Neural cell (in vitro differentiated cells): ENCODE data around the gene IQGAP2. TPM values are rescaled to one million over a fixed set of nuclear protein-coding genes. Genes with fewer than 3 reads are reported as not detected.

Experiments
- H2AFZ ChIP-seq: fragments of 200-600, 300-800 bp; sonication (generic), shearing (Covaris generic); 2 replicates; pipeline ENCODE4 v1.6.0; 2014; ENCODE audit warnings: low read depth, mild to moderate bottlenecking, antibody characterized with exemption, low read length, moderate library complexity
- H3F3A ChIP-seq: fragments of 200-600 bp; shearing (Covaris generic); 2 replicates; pipeline ENCODE4 v1.6.1; 2016; ENCODE audit warnings: mild to moderate bottlenecking, moderate library complexity, mixed read lengths, antibody characterized with exemption, low read length; ENCODE audit not compliant: insufficient read depth, poor library complexity, severe bottlenecking
- H3K27ac ChIP-seq: fragments of 200-600, 300-800 bp; sonication (generic), shearing (Covaris generic); 2 replicates; pipeline ENCODE4 v1.5.1; 2014; ENCODE audit warnings: mild to moderate bottlenecking, low read length, moderate library complexity
- H3K27me3 ChIP-seq: fragments of 300-800, 200-600 bp; sonication (generic), shearing (Covaris generic); 2 replicates; pipeline ENCODE4 v1.6.0; 2014; ENCODE audit warnings: mild to moderate bottlenecking, low read depth, low read length, moderate library complexity; ENCODE audit not compliant: insufficient read depth
- H3K36me3 ChIP-seq: fragments of 300-800, 200-600 bp; sonication (generic), shearing (Covaris generic); 2 replicates; pipeline ENCODE4 v1.5.1; 2014; ENCODE audit warnings: mild to moderate bottlenecking, antibody characterized with exemption, low read length, moderate library complexity; ENCODE audit not compliant: insufficient read depth
- H3K4me2 ChIP-seq: fragments of 300-800, 200-600 bp; sonication (generic), shearing (Covaris generic); 2 replicates; pipeline ENCODE4 v1.6.0; 2014; ENCODE audit warnings: mild to moderate bottlenecking, low read length
- H3K4me3 ChIP-seq: fragments of 300-800, 200-600 bp; sonication (generic), shearing (Covaris generic); 2 replicates; pipeline ENCODE4 v1.5.1; 2014; ENCODE audit warnings: mild to moderate bottlenecking, low read length, moderate library complexity
- H3K79me2 ChIP-seq: fragments of 200-600 bp; shearing (Covaris generic); replicated peaks from 2 replicates; pipeline ENCODE4 v1.6.0; 2014; ENCODE audit warnings: mild to moderate bottlenecking, low read length, moderate library complexity; ENCODE audit not compliant: insufficient read depth
- H3K9ac ChIP-seq: fragments of 300-800, 200-600 bp; sonication (generic), shearing (Covaris generic); 2 replicates; pipeline ENCODE4 v1.6.1; 2016; ENCODE audit warnings: mild to moderate bottlenecking, low read length, mixed read lengths
- H3K9me2 ChIP-seq: fragments of 200-600 bp; shearing (Covaris generic); 2 replicates; pipeline ENCODE4 v1.6.1; 2016; ENCODE audit warnings: mild to moderate bottlenecking, low read length, mixed read lengths; ENCODE audit not compliant: insufficient read depth
- H3K9me3 ChIP-seq: fragments of 200-600, 300-800 bp; sonication (generic), shearing (Covaris generic); 2 replicates; pipeline ENCODE4 v1.6.1; 2016; ENCODE audit warnings: mild to moderate bottlenecking, mixed run types, low read length, moderate library complexity, mixed read lengths
- H4K20me1 ChIP-seq: fragments of 200-600 bp; shearing (Covaris generic); 2 replicates; pipeline ENCODE4 v1.6.1; 2016; ENCODE audit warnings: mild to moderate bottlenecking, mixed run types; ENCODE audit not compliant: insufficient read depth
- EP300 ChIP-seq: fragments of 450-650 bp; conservative IDR thresholded peaks from 2 replicates; pipeline ENCODE4 v1.6.1; 2014; ENCODE audit warnings: antibody characterized with exemption, mild to moderate bottlenecking, moderate library complexity; ENCODE audit not compliant: poor library complexity, severe bottlenecking
- EZH2 ChIP-seq: fragments of 200-600, 300-800 bp; shearing (Covaris generic), sonication (generic); IDR thresholded peaks from 2 replicates; pipeline ENCODE4 v1.6.1; 2014; ENCODE audit warnings: antibody characterized with exemption, low read length, borderline replicate concordance, mild to moderate bottlenecking; ENCODE audit not compliant: insufficient read depth, poor library complexity, severe bottlenecking
- MXI1 ChIP-seq: fragments of 450-650 bp; conservative IDR thresholded peaks from 2 replicates; pipeline ENCODE4 v1.6.1; 2014; ENCODE audit warnings: antibody characterized with exemption, mild to moderate bottlenecking; ENCODE audit not compliant: poor library complexity, severe bottlenecking
- POLR2AphosphoS5 ChIP-seq: IDR thresholded peaks from 2 replicates; pipeline ENCODE4 v1.6.1; 2012
- RAD21 ChIP-seq: fragments of 450-650 bp; conservative IDR thresholded peaks from 2 replicates; pipeline ENCODE4 v1.6.1; 2014; ENCODE audit warnings: antibody characterized with exemption, mild to moderate bottlenecking, moderate library complexity
- SMC3 ChIP-seq: fragments of 450-650 bp; conservative IDR thresholded peaks from 2 replicates; pipeline ENCODE4 v1.6.1; 2014; ENCODE audit warnings: antibody characterized with exemption, mild to moderate bottlenecking, moderate library complexity; ENCODE audit not compliant: poor library complexity
- TAF1 ChIP-seq: IDR thresholded peaks from 2 replicates; pipeline ENCODE4 v1.6.1; 2012; ENCODE audit warnings: low read depth
- polyA plus RNA-seq: library from polyadenylated mRNA; depleted of rRNA; stranded (reverse); fragments of >200 nt; gene quantifications from 2 replicates; pipeline ENCODE4 v1.2.3, GENCODE V29; 2014
- TF ChIP-seq, protein P1 (sequence below): fragments of 450-650 bp; IDR thresholded peaks from 2 replicates; pipeline ENCODE4 v1.5.1; 2014; ENCODE audit warnings: antibody characterized with exemption, mild to moderate bottlenecking, moderate library complexity; ENCODE audit not compliant: poor library complexity, severe bottlenecking
- TF ChIP-seq, protein P2 (sequence below): IDR thresholded peaks from 2 replicates; pipeline ENCODE4 v1.6.1; 2012; ENCODE audit warnings: borderline replicate concordance

IQGAP2 gene
- polyA plus RNA-seq, 1 donor from 2014 or later: 5.2 TPM

DNA sequence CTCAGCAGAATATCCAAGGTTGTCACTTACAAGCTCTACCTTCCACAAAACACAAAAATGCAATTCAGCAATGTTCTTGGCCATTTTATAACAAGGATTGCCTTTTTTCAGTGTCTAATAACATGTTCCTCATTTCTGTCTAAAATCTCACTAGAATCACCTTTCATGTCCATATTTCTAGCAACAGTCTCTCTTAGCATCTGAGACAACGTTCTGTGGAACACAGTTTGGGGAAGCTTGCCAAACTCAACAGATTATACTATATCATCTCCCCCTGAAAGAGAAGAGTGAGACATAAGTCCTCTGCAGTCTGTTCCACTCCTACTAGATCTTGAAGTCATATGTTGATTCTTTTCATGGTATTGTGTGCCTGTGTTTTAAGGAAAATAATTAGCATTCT, 149.5 kb downstream of the IQGAP2 start:
- H3K27me3 ChIP-seq: no peaks in the 10 kb centered on the region
- no peak overlapping the region for H3K9ac ChIP-seq
- no peaks in the 10 kb centered on the region for H3F3A ChIP-seq
- H3K4me2 ChIP-seq: no peak overlapping the region
- H2AFZ ChIP-seq: no peak overlapping the region
- H3K9me3 ChIP-seq: no peaks in the 10 kb centered on the region
- H3K79me2 ChIP-seq: no peaks in the 10 kb centered on the region
- TF ChIP-seq, protein P1, sequence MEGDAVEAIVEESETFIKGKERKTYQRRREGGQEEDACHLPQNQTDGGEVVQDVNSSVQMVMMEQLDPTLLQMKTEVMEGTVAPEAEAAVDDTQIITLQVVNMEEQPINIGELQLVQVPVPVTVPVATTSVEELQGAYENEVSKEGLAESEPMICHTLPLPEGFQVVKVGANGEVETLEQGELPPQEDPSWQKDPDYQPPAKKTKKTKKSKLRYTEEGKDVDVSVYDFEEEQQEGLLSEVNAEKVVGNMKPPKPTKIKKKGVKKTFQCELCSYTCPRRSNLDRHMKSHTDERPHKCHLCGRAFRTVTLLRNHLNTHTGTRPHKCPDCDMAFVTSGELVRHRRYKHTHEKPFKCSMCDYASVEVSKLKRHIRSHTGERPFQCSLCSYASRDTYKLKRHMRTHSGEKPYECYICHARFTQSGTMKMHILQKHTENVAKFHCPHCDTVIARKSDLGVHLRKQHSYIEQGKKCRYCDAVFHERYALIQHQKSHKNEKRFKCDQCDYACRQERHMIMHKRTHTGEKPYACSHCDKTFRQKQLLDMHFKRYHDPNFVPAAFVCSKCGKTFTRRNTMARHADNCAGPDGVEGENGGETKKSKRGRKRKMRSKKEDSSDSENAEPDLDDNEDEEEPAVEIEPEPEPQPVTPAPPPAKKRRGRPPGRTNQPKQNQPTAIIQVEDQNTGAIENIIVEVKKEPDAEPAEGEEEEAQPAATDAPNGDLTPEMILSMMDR: no peak
- TF ChIP-seq RAD21 (no peak), TAF1 (no peak), POLR2AphosphoS5 (no peak)
- TF ChIP-seq, protein P2, sequence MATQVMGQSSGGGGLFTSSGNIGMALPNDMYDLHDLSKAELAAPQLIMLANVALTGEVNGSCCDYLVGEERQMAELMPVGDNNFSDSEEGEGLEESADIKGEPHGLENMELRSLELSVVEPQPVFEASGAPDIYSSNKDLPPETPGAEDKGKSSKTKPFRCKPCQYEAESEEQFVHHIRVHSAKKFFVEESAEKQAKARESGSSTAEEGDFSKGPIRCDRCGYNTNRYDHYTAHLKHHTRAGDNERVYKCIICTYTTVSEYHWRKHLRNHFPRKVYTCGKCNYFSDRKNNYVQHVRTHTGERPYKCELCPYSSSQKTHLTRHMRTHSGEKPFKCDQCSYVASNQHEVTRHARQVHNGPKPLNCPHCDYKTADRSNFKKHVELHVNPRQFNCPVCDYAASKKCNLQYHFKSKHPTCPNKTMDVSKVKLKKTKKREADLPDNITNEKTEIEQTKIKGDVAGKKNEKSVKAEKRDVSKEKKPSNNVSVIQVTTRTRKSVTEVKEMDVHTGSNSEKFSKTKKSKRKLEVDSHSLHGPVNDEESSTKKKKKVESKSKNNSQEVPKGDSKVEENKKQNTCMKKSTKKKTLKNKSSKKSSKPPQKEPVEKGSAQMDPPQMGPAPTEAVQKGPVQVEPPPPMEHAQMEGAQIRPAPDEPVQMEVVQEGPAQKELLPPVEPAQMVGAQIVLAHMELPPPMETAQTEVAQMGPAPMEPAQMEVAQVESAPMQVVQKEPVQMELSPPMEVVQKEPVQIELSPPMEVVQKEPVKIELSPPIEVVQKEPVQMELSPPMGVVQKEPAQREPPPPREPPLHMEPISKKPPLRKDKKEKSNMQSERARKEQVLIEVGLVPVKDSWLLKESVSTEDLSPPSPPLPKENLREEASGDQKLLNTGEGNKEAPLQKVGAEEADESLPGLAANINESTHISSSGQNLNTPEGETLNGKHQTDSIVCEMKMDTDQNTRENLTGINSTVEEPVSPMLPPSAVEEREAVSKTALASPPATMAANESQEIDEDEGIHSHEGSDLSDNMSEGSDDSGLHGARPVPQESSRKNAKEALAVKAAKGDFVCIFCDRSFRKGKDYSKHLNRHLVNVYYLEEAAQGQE: no peak
- H3K36me3 ChIP-seq: no peaks in the 10 kb centered on the region
- no peak overlapping the region for H3K27ac ChIP-seq
- H3K4me3 ChIP-seq: no peak overlapping the region
- no peaks in the 10 kb centered on the region for H4K20me1 ChIP-seq
- H3K9me2 ChIP-seq: no peaks in the 10 kb centered on the region

- H3F3A ChIP-seq: no peaks in the 10 kb centered on the region
- TF ChIP-seq, protein P2: no peak
- TF ChIP-seq EP300 (no peak), EZH2 (no peak), TAF1 (no peak), POLR2AphosphoS5 (no peak), RAD21 (no peak), SMC3 (no peak), MXI1 (no peak)
- H2AFZ ChIP-seq: no peak overlapping the region
- no peak overlapping the region for H3K4me2 ChIP-seq
- H3K27ac ChIP-seq: no peak overlapping the region
- H3K36me3 ChIP-seq: no peaks in the 10 kb centered on the region
- H3K9me2 ChIP-seq: no peaks in the 10 kb centered on the region
- no peaks in the 10 kb centered on the region for H3K27me3 ChIP-seq
- H4K20me1 ChIP-seq: no peaks in the 10 kb centered on the region
- no peak overlapping the region for H3K4me3 ChIP-seq
- no peaks in the 10 kb centered on the region for H3K79me2 ChIP-seq
- no peak overlapping the region for H3K9ac ChIP-seq
- no peaks in the 10 kb centered on the region for H3K9me3 ChIP-seq
Observed at GRCh38 chr5:76553251-76553650, 150.2 kb downstream of the IQGAP2 start.
